HG03354 (cell line): ENCODE data around the gene SH2D5.

Source experiments
- ATAC-seq: cut with Tn5 transposase; IDR thresholded peaks from one replicate; pipeline ENCODE4 v1.9.1; 2021; ENCODE audit warnings: mild to moderate bottlenecking; ENCODE audit not compliant: unreplicated experiment, poor library complexity, severe bottlenecking

Gene SH2D5

GRCh38 chr1:20672265-20672632 is 60.3 kb downstream of the SH2D5 start:
- no peak for ATAC-seq

GRCh38 chr1:20670936-20671335 is 61.6 kb downstream of the SH2D5 start:
- no peak for ATAC-seq
